T-helper 1 cell treated with Interleukin-12 subunit alpha and Interleukin-12 subunit beta and Interleukin-4 antibody, amounts not matched to agents 30 μg/mL and 1 μg/mL, for 36 hours (primary cell): ENCODE data around the gene COP1.

Experiments
- H3K27ac Mint-ChIP-seq: one replicate; pipeline ENCODE4 v1.8.0; 2021; ENCODE audit warnings: mild to moderate bottlenecking, mixed read lengths
- H3K27me3 Mint-ChIP-seq: one replicate; pipeline ENCODE4 v1.8.0; 2021; ENCODE audit warnings: low read depth, mixed read lengths
- H3K36me3 Mint-ChIP-seq: one replicate; pipeline ENCODE4 v1.8.0; 2021; ENCODE audit warnings: low read depth, mixed read lengths
- H3K4me1 Mint-ChIP-seq: one replicate; pipeline ENCODE4 v1.8.0; 2021; ENCODE audit warnings: low read depth, mixed read lengths
- H3K4me3 Mint-ChIP-seq: one replicate; pipeline ENCODE4 v1.8.0; 2021; ENCODE audit warnings: mild to moderate bottlenecking, moderate library complexity, mixed read lengths
- H3K9me3 Mint-ChIP-seq: one replicate; pipeline ENCODE4 v1.8.0; 2021; ENCODE audit warnings: mixed read lengths

The COP1 gene

DNA sequence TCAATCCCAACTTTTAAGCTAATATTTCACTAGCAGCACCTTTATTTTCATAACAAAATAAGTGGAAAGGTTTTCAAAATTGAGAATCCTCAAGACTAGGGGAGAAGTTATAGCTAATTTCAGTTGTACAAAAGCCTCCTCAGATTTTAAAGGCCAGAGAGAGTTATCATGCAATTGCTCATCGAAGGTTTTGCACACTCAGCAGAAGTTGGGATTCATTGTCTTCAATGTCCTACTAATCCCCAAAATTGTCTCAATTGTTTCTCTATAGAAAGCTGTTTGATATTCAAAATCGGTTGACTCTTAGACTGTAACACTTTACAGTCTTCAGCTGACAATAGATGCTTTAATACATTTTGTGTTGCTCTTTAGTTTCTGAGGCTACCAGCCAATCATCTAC is 293.0 kb downstream of the COP1 start:
- H3K4me3 Mint-ChIP-seq, result no peak overlapping the region
- no peak overlapping the region for H3K27ac Mint-ChIP-seq
- no peaks in the 10 kb centered on the region for H3K4me1 Mint-ChIP-seq
- peaks cover 10% of the 10 kb centered on the region for H3K36me3 Mint-ChIP-seq
- no peaks in the 10 kb centered on the region for H3K27me3 Mint-ChIP-seq
- H3K9me3 Mint-ChIP-seq, result peaks cover 25% of the 10 kb centered on the region

DNA sequence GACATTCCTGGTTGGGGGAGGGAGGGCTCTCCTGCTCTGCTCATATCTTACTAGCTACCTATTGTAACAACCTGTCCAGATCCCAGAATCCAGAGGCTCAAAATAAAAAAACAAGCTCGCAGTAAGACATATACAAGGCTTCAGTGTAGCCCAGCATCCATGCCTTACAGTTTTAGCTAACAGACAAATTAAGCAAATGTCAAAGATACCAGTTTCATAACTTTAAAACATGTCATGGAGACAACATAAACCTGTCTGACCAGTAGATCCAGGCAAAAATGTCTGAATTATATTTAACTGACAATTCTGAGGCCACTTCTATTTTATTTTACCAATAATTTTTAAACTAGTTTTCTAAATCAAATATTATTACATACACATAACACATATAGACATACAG is 295.9 kb downstream of the COP1 start:
- no peak overlapping the region for H3K27ac Mint-ChIP-seq
- H3K4me1 Mint-ChIP-seq, result no peaks in the 10 kb centered on the region
- H3K4me3 Mint-ChIP-seq, result no peak overlapping the region
- no peaks in the 10 kb centered on the region for H3K27me3 Mint-ChIP-seq
- peaks cover 10% of the 10 kb centered on the region for H3K36me3 Mint-ChIP-seq
- peaks cover 25% of the 10 kb centered on the region for H3K9me3 Mint-ChIP-seq

DNA sequence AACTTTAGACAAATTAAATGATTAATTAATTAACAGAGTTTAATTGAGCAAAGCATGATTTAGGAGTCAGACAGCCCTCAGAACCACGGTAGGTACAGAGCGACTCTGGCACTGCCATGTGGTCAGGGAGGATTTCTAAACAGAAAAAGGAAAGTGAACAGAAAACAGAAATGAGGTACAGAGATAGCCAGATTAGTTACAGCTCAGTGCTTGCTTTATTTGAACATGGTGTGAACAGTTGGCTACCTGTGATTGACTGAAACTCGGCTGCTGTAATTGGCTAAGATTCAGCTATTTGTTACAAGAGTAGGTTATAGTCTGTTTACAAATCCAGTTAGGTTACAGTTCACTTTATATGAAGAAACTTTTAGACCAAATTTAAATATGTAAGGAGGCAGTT is 300.7 kb downstream of the COP1 start:
- no peak overlapping the region for H3K4me3 Mint-ChIP-seq
- no peak overlapping the region for H3K27ac Mint-ChIP-seq
- peaks cover 18% of the 10 kb centered on the region for H3K9me3 Mint-ChIP-seq
- H3K36me3 Mint-ChIP-seq, result peaks cover 8% of the 10 kb centered on the region
- no peaks in the 10 kb centered on the region for H3K4me1 Mint-ChIP-seq
- H3K27me3 Mint-ChIP-seq, result no peaks in the 10 kb centered on the region

DNA sequence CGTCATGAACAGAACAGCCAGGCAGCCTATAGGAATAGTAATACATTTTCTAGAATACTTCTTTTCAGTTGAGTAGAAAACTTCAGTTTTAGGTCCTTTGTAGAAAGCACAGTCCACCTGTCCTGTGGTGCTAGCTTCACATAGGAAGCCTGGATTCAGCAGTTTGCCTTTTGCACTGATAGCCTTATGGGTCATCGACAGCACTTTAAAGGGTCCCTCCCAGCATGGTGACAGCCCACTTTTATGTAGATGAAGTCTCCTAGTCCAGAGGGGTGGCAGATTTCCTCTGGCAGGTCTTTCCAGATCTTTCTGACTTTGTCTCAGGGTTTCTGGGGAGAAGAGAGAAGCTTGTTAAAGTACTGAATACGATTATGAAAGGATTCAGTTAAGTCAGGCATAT is 302.3 kb downstream of the COP1 start:
- Mint-ChIP-seq H3K27ac (no peak overlapping the region), H3K27me3 (no peaks in the 10 kb centered on the region), H3K9me3 (peaks cover 6% of the 10 kb centered on the region), H3K4me1 (no peaks in the 10 kb centered on the region), H3K4me3 (no peak overlapping the region), H3K36me3 (no peaks in the 10 kb centered on the region)

DNA sequence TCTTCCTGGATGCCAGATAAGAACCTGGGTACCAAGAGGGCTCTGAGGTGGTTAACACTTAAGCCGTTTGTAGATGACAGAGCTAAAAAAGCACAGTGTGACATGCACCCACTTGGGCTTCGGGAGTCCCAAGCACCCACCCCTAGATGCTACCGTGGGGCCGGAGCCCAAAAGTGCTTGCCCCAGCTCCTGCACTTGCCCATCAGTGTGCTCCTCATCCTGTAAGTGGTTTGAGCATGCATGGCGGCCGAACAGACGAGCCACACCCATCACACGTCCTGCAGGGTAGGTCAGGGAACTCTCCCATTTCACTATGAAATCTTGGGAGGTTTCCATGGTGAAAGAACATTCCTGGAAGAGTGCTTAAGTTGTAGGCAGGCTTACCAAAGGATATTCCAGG is 304.8 kb downstream of the COP1 start:
- no peak overlapping the region for H3K27ac Mint-ChIP-seq

DNA sequence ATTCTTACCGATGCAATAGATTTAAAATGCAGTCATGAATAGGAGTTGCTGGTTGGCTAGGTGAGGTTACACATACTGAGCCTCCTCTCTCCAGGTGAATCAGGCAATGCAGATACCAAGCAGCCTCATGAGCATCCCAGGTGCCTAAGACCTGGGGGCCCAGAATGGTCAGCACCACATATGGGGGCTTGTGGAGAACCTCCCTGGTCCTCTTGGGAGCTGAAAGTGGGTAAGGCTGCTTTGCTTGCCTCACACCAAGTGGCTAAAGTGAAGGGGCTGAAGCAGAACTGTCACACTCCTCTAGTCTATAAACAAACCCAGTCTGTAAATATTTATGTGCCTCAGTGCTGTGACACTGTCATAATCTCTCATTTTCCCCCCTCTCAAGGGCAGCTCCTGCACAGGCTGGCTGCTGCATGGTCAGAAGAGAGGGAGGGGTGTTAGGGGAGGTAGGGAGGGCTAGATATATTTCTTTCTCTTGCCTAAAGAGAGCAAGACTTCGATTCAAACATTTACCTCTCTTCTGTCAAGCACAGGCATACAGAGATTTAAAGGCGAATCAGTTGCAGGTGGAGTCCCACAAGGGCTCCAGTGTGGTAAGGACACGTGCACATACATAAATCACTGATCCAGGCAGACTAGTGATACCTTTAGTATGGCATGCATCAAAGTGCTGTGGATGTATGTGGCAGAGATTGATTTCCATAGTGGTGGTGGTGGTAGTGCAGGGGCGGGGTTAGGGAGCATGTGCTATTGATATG is 305.8 kb downstream of the COP1 start:
- Mint-ChIP-seq H3K9me3 (no peaks in the 10 kb centered on the region), H3K4me1 (no peaks in the 10 kb centered on the region), H3K27me3 (no peaks in the 10 kb centered on the region), H3K36me3 (no peaks in the 10 kb centered on the region), H3K27ac (no peak overlapping the region), H3K4me3 (no peak overlapping the region)

More for the DNA sequence above, 304.8 kb downstream of the COP1 start:
- Mint-ChIP-seq H3K4me3 (no peak overlapping the region), H3K4me1 (no peaks in the 10 kb centered on the region), H3K27me3 (no peaks in the 10 kb centered on the region), H3K9me3 (no peaks in the 10 kb centered on the region), H3K36me3 (no peaks in the 10 kb centered on the region)

DNA sequence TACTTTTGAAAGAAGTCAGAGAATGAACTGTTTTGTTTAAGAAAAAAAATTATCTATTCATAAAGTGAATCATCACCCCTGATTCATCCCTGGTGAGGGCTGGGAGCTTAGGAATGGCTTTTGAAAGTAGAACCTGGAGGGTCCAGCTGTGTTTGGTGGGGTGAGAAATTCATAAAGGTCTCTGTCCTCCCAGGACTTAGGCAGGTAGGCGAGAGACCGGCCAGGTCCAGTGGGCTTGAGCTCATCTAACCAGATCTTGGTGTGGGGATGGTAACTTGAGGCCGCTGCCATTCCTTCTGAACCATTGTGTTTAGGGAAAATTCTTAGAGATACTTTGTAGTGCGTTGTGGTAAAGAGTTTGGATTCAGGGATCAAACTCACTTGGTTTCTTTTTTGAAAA is 306.9 kb downstream of the COP1 start:
- no peak overlapping the region for H3K4me3 Mint-ChIP-seq
- H3K27ac Mint-ChIP-seq, result no peak overlapping the region
- H3K27me3 Mint-ChIP-seq, result no peaks in the 10 kb centered on the region
- H3K9me3 Mint-ChIP-seq, result no peaks in the 10 kb centered on the region
- H3K4me1 Mint-ChIP-seq, result no peaks in the 10 kb centered on the region
- H3K36me3 Mint-ChIP-seq, result no peaks in the 10 kb centered on the region

DNA sequence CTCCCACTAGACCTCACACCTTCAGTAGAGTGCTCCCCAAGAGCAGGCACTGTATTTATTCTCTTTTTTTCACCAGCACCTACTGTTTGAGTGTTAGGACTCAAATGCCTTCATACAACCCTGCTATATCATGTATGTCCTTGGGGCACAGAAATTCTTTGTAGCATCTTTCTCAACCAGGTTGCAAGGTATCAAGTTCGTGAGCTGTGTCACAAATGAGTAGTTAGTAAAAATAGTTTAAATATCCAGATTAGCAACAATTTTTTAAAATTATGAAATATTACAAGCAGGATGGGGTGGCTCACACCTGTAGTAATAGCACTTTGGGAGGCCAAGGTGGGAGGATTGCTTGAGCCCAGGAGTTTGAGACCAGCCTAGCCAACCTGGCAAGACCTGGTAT is 311.1 kb downstream of the COP1 start:
- H3K27me3 Mint-ChIP-seq, result no peaks in the 10 kb centered on the region
- no peak overlapping the region for H3K27ac Mint-ChIP-seq
- no peaks in the 10 kb centered on the region for H3K9me3 Mint-ChIP-seq
- no peaks in the 10 kb centered on the region for H3K4me1 Mint-ChIP-seq
- H3K4me3 Mint-ChIP-seq, result no peak overlapping the region
- no peaks in the 10 kb centered on the region for H3K36me3 Mint-ChIP-seq
